K562 (cell line): ENCODE data around the gene MYO1H. TPM values are rescaled to one million over a fixed set of nuclear protein-coding genes. Genes with fewer than 3 reads are reported as not detected.

Experiments used
- CAMTA2 ChIP-seq: fragments of 250-450 bp; sonication (Bioruptor Pico); conservative IDR thresholded peaks from 2 replicates; pipeline ENCODE4 v1.5.1; 2022
- CBX3 ChIP-seq, 2 experiments: IDR thresholded peaks; 1 replicate in 1 of 2; 2 replicates in 1 of 2; pipeline ENCODE4 v1.6.1; 2012; ENCODE audit warnings: inconsistent platforms in 2 of 2, low read length in 2 of 2, borderline replicate concordance in 1 of 2, control low read depth in 1 of 2
- CEBPB ChIP-seq: fragments of 450-650 bp; IDR thresholded peaks from 2 replicates; pipeline ENCODE4 v1.6.1; 2016; ENCODE audit warnings: missing genetic modification characterization, missing compliant biosample characterization
- DPF2 ChIP-seq: fragments of 450-650 bp; IDR thresholded peaks from 2 replicates; pipeline ENCODE4 v1.6.1; 2016
- FUS ChIP-seq: fragments of 200-400 bp; formaldehyde crosslinking; optimal IDR thresholded peaks from 2 replicates; pipeline ENCODE3; 2017; ENCODE audit warnings: low read depth, low read length
- HIVEP1 ChIP-seq: fragments of 250-450 bp; sonication (Bioruptor Pico); IDR thresholded peaks from 2 replicates; pipeline ENCODE4 v1.4.0; 2020; ENCODE audit warnings: mild to moderate bottlenecking
- HMG20A ChIP-seq: fragments of 450-650 bp; formaldehyde crosslinking; conservative IDR thresholded peaks from 2 replicates; pipeline ENCODE4 v1.4.0; 2020; ENCODE audit warnings: mild to moderate bottlenecking, mixed read lengths
- L3MBTL2 ChIP-seq: fragments of 450-650 bp; IDR thresholded peaks from 2 replicates; pipeline ENCODE4 v1.6.1; 2016; ENCODE audit warnings: mild to moderate bottlenecking, moderate library complexity
- MAZ ChIP-seq, 2 experiments: fragments of 450-650 bp in 1 of 2; sonication (generic) in 1 of 2; formaldehyde crosslinking; IDR thresholded peaks in 1 of 2; conservative IDR thresholded peaks in 1 of 2; 2 replicates each; pipeline versions ENCODE4 v1.4.0 to v1.5.0; 2020; ENCODE audit warnings: mild to moderate bottlenecking in 1 of 2, missing genetic modification reagents in 1 of 2
- NCOR1 ChIP-seq: fragments of 450-650 bp; IDR thresholded peaks from 2 replicates; pipeline ENCODE4 v1.6.1; 2016; ENCODE audit warnings: mild to moderate bottlenecking, moderate library complexity
- NFRKB ChIP-seq: fragments of 450-650 bp; IDR thresholded peaks from 2 replicates; pipeline ENCODE4 v1.6.1; 2016; ENCODE audit warnings: low read depth
- NR2C2 ChIP-seq, 2 experiments: fragments of 200-800 bp in 1 of 2; sonication (Bioruptor generic) in 1 of 2; sonication (generic) in 1 of 2; formaldehyde crosslinking in 1 of 2; IDR thresholded peaks; 2 replicates each; pipeline versions ENCODE4 v1.6.1 to v1.8.0; 2016 to 2022; ENCODE audit warnings: mild to moderate bottlenecking in 1 of 2, missing compliant biosample characterization in 1 of 2, missing genetic modification characterization in 1 of 2, missing genetic modification reagents in 1 of 2
- PPARD ChIP-seq: fragments of 250-450 bp; sonication (Bioruptor Pico); IDR thresholded peaks from 2 replicates; pipeline ENCODE4 v1.8.0; 2022; ENCODE audit warnings: inconsistent platforms, mild to moderate bottlenecking, moderate library complexity
- RBBP5 ChIP-seq: fragments of 200-600 bp; sonication (generic); IDR thresholded peaks from 2 replicates; pipeline ENCODE4 v1.6.1; 2012; ENCODE audit warnings: borderline replicate concordance, mild to moderate bottlenecking, low read length, control low read depth, inconsistent platforms; ENCODE audit not compliant: insufficient read depth, poor library complexity, severe bottlenecking
- RHOXF2B ChIP-seq: fragments of 250-450 bp; sonication (Bioruptor Pico); conservative IDR thresholded peaks from 2 replicates; pipeline ENCODE4 v1.5.1; 2021
- SOX6 ChIP-seq: fragments of 450-650 bp; IDR thresholded peaks from 2 replicates; pipeline ENCODE4 v1.6.1; 2014; ENCODE audit warnings: mild to moderate bottlenecking
- ZNF124 ChIP-seq: sonication (generic); formaldehyde crosslinking; IDR thresholded peaks from 2 replicates; pipeline ENCODE4 v1.8.1; 2022; ENCODE audit warnings: missing genetic modification reagents
- ZNF589 ChIP-seq: fragments of 200-800 bp; sonication (Bioruptor generic); IDR thresholded peaks from 2 replicates; pipeline ENCODE4 v1.6.1; 2016; ENCODE audit warnings: low read depth, missing genetic modification characterization, missing compliant biosample characterization
- ZNF766 ChIP-seq: fragments of 200-800 bp; sonication (Bioruptor generic); conservative IDR thresholded peaks from 2 replicates; pipeline ENCODE4 v1.6.1; 2016; ENCODE audit warnings: missing genetic modification characterization, missing compliant biosample characterization
- ZNF830 ChIP-seq: fragments of 250-450 bp; sonication (Bioruptor Pico); IDR thresholded peaks from 2 replicates; pipeline ENCODE4 v1.5.0; 2021; ENCODE audit warnings: mild to moderate bottlenecking
- polyA plus RNA-seq, 8 experiments: library from polyadenylated mRNA; depleted of rRNA in 4 of 8; stranded (reverse) in 5 of 8; unstranded in 3 of 8; fragments of >200 nt; fragmentation: Nextera tagmentation in 2 of 8; fragmentation: Illumina TruSeq in 1 of 8; extraction: Ambion mirVana in 2 of 8; extraction: Trizol in 1 of 8; gene quantifications; 2 replicates each; pipeline versions ENCODE4 v1.2.1 to v1.2.3, GENCODE V29; 2011 to 2014; ENCODE audit warnings: inconsistent platforms in 1 of 8, missing spikeins in 1 of 8
- total RNA-seq, 7 experiments: library from RNA; depleted of rRNA in 6 of 7; stranded (reverse); fragments of >200 nt in 6 of 7; fragmentation: Illumina TruSeq in 2 of 7; extraction: Trizol in 2 of 7; gene quantifications; 2 replicates each; pipeline versions ENCODE4 v1.2.1 to v1.2.3, GENCODE V29; 2011 to 2021; ENCODE audit warnings: low replicate concordance in 1 of 7
- TF ChIP-seq, protein P1 (sequence below): conservative IDR thresholded peaks from 2 replicates; pipeline ENCODE4 v1.6.1; 2011; ENCODE audit warnings: low read depth, mild to moderate bottlenecking, low read length; ENCODE audit not compliant: control insufficient read depth
- TF ChIP-seq, protein P2 (sequence below): fragments of 250-450 bp; sonication (Bioruptor Pico); IDR thresholded peaks from 2 replicates; pipeline ENCODE4 v1.5.0; 2020; ENCODE audit warnings: mild to moderate bottlenecking, borderline replicate concordance
- TF ChIP-seq, protein P3 (sequence below): sonication (generic); formaldehyde crosslinking; IDR thresholded peaks from 2 replicates; pipeline ENCODE4 v1.8.0; 2022; ENCODE audit warnings: missing genetic modification reagents, mild to moderate bottlenecking, borderline replicate concordance

The MYO1H gene
- total and polyA plus RNA-seq, 9 of the 15 experiments (the other 6 are each of a cell fraction or from before 2014, with no cell fraction given): not detected

DNA sequence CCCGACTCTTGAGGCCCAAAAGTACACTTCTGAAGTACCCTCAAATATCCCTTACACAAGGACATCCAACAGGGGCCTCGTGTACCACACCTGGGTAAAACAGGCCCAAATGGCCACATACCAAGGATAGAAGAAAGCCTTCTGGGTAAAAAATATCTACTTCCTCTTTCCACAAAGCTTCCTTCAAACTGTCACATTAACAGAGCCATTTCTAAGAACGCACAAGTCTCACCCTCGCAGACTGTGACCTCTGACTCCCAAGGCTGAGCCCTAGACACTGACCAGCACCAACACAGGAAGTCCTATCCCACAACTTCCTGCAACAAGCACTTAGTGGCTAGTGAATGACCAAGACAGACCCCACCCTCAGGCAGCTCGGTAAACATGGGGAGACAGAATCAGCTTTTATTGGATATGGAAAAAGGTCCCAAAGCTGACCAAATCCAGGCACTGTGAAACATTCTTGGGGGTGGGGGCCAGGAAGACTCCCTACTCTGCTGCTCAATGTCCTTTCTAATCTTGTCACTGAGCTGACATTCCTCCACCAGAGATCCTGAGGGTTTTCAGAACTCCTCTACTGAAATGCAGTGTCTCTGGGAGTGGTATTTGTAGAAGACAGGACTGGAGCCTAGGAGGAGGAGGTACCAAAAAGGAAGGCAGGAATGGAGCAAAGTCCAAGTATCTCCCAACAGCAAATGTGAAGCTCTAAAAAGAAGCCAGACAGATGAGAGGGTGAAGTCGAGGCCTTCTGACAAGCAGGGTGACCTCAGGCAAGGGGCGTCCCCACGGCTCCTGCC, 113.5 kb downstream of the MYO1H start (continued):
- TF ChIP-seq CEBPB (tag) (no peak), CBX3 (IDR thresholded peaks at IDR 0.05; ENCODE audit: borderline replicate concordance in 1 of 2, low read length in 2 of 2) (peak in 1 of 2 experiments; percentile 74; a peak in 1 of 3 replicates), HMG20A (CRISPR knock-in tag) (no peak), MAZ (CRISPR knock-in tag; conservative IDR thresholded peaks at IDR 0.05 in 1 of 2, IDR thresholded peaks at IDR 0.05 in 1 of 2) (0 out of 4 replicates have a peak, but pooled peaks of 1 of the 2 experiments have one; percentile 25), RBBP5 (no peak), NFRKB (peak; percentile 83), SOX6 (0 out of 2 replicates have a peak, but pooled peaks have one; percentile 14), L3MBTL2 (peak; percentile 98), CAMTA2 (CRISPR knock-in tag) (no peak), DPF2 (peak; percentile 75; the same call in 1 of the 2 replicates), ZNF830 (CRISPR knock-in tag) (no peak), HIVEP1 (CRISPR knock-in tag) (0 out of 2 replicates have a peak, but pooled peaks have one; percentile 26), ZNF766 (peak; percentile 83), NR2C2 (CRISPR knock-in tag; IDR thresholded peaks at IDR 0.05) (peak; percentile 93), NR2C2 (tag; IDR thresholded peaks at IDR 0.05) (peak; percentile 98), ZNF124 (CRISPR knock-in tag) (no peak), NCOR1 (peak; percentile 83), ZNF589 (CRISPR knock-in tag) (peak; percentile 97), FUS (no peak), PPARD (CRISPR knock-in tag) (no peak), RHOXF2B (CRISPR knock-in tag) (no peak)
- TF ChIP-seq, protein P1, sequence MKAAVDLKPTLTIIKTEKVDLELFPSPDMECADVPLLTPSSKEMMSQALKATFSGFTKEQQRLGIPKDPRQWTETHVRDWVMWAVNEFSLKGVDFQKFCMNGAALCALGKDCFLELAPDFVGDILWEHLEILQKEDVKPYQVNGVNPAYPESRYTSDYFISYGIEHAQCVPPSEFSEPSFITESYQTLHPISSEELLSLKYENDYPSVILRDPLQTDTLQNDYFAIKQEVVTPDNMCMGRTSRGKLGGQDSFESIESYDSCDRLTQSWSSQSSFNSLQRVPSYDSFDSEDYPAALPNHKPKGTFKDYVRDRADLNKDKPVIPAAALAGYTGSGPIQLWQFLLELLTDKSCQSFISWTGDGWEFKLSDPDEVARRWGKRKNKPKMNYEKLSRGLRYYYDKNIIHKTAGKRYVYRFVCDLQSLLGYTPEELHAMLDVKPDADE: 0 out of 2 replicates have a peak, but pooled peaks have one; percentile 64
- TF ChIP-seq, protein P2, sequence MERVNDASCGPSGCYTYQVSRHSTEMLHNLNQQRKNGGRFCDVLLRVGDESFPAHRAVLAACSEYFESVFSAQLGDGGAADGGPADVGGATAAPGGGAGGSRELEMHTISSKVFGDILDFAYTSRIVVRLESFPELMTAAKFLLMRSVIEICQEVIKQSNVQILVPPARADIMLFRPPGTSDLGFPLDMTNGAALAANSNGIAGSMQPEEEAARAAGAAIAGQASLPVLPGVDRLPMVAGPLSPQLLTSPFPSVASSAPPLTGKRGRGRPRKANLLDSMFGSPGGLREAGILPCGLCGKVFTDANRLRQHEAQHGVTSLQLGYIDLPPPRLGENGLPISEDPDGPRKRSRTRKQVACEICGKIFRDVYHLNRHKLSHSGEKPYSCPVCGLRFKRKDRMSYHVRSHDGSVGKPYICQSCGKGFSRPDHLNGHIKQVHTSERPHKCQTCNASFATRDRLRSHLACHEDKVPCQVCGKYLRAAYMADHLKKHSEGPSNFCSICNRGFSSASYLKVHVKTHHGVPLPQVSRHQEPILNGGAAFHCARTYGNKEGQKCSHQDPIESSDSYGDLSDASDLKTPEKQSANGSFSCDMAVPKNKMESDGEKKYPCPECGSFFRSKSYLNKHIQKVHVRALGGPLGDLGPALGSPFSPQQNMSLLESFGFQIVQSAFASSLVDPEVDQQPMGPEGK (CRISPR knock-in tag): no peak
- TF ChIP-seq, protein P3, sequence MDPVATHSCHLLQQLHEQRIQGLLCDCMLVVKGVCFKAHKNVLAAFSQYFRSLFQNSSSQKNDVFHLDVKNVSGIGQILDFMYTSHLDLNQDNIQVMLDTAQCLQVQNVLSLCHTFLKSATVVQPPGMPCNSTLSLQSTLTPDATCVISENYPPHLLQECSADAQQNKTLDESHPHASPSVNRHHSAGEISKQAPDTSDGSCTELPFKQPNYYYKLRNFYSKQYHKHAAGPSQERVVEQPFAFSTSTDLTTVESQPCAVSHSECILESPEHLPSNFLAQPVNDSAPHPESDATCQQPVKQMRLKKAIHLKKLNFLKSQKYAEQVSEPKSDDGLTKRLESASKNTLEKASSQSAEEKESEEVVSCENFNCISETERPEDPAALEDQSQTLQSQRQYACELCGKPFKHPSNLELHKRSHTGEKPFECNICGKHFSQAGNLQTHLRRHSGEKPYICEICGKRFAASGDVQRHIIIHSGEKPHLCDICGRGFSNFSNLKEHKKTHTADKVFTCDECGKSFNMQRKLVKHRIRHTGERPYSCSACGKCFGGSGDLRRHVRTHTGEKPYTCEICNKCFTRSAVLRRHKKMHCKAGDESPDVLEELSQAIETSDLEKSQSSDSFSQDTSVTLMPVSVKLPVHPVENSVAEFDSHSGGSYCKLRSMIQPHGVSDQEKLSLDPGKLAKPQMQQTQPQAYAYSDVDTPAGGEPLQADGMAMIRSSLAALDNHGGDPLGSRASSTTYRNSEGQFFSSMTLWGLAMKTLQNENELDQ (CRISPR knock-in tag): no peak
